Upper lobe of right lung (tissue), 1 donor: ENCODE measurements around the gene SAMD9L. TPM values are rescaled to one million over a fixed set of nuclear protein-coding genes. Genes with fewer than 3 reads are reported as not detected.

Experiments used
- ATAC-seq: fragments of 200-7000 bp; cut with Tn5 transposase; one replicate; pipeline ENCODE4 v1.9.1; 2020; ENCODE audit warnings: mild to moderate bottlenecking, moderate library complexity
- DNase-seq: peaks from one replicate; pipeline ENCODE4 v3.0.0-alpha.2; 2020
- H3K27ac ChIP-seq: fragments of 200-600 bp; one replicate; pipeline ENCODE4 v1.8.0; 2022
- H3K27me3 ChIP-seq: fragments of 200-600 bp; one replicate; pipeline ENCODE4 v1.8.0; 2022; ENCODE audit warnings: mild to moderate bottlenecking
- H3K36me3 ChIP-seq: fragments of 200-600 bp; one replicate; pipeline ENCODE4 v1.8.0; 2022
- H3K4me1 ChIP-seq: fragments of 200-600 bp; one replicate; pipeline ENCODE4 v1.8.0; 2022
- H3K4me3 ChIP-seq: fragments of 200-600 bp; one replicate; pipeline ENCODE4 v1.8.0; 2022; ENCODE audit warnings: mild to moderate bottlenecking
- H3K9me3 ChIP-seq: fragments of 200-600 bp; one replicate; pipeline ENCODE4 v1.8.0; 2022
- intact Hi-C: fragments of 100-400 bp; cut with DNase I; formaldehyde crosslinking; loops from one replicate; pipeline ENCODE4 v1.11.0; 2022
- total RNA-seq: library from RNA; stranded (reverse); fragmentation: NEBNext Ultra II Directional; extraction: Animal tissue kit (Norgen Biotek cat#: 25700); gene quantifications from one replicate; pipeline ENCODE4 v1.2.1, GENCODE V29; 2021
- TF ChIP-seq, protein P1 (sequence below): fragments of 200-600 bp; IDR thresholded peaks from one replicate; pipeline ENCODE4 v1.8.0; 2022; ENCODE audit warnings: antibody characterized with exemption
- donor health status: DM: no; HTN: yes; CAD: no; lungs with severe emphysema.

The SAMD9L gene
- total RNA-seq, 1 donor from 2014 or later: 46.5 TPM

DNA sequence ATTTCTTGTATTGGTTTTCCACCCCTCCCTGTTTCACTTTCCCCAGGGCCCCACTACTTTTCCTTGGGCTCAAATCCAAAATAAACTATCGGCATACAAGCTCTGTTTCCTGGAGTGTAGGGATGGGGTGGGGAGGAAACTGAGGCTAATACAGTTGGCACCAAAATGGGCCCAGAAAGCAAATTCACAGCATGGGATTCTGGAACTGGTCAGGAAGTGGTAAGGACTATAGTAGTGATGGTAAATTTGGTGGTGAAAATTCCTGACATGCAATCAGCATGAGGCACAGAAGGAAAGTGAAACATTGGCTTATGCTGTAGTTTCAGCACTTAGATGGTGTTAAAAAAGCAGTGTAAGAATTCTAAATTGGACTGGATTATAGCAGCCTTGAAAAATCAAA, 8.7 kb upstream of the SAMD9L start:
- Histone ChIP-seq H3K27ac (no peak overlapping the region), H3K27me3 (no peaks in the 10 kb centered on the region), H3K4me1 (no peaks in the 10 kb centered on the region), H3K4me3 (no peak overlapping the region), H3K9me3 (no peaks in the 10 kb centered on the region), H3K36me3 (no peaks in the 10 kb centered on the region)
- ATAC-seq (no peak), DNase-seq (no peak)
- intact Hi-C loops: no loop called here
- TF ChIP-seq, protein P1, sequence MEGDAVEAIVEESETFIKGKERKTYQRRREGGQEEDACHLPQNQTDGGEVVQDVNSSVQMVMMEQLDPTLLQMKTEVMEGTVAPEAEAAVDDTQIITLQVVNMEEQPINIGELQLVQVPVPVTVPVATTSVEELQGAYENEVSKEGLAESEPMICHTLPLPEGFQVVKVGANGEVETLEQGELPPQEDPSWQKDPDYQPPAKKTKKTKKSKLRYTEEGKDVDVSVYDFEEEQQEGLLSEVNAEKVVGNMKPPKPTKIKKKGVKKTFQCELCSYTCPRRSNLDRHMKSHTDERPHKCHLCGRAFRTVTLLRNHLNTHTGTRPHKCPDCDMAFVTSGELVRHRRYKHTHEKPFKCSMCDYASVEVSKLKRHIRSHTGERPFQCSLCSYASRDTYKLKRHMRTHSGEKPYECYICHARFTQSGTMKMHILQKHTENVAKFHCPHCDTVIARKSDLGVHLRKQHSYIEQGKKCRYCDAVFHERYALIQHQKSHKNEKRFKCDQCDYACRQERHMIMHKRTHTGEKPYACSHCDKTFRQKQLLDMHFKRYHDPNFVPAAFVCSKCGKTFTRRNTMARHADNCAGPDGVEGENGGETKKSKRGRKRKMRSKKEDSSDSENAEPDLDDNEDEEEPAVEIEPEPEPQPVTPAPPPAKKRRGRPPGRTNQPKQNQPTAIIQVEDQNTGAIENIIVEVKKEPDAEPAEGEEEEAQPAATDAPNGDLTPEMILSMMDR: no peak

GRCh38 chr7:93150200-93150835, 2.1 kb upstream of the SAMD9L start:
- Histone ChIP-seq H3K36me3 (no peaks in the 10 kb centered on the region), H3K27me3 (no peaks in the 10 kb centered on the region), H3K27ac (no peak overlapping the region), H3K9me3 (no peaks in the 10 kb centered on the region), H3K4me3 (no peak overlapping the region), H3K4me1 (peaks cover 20% of the 10 kb centered on the region)
- peak; percentile 50 for ATAC-seq
- TF ChIP-seq, protein P1: no peak
- intact Hi-C loops: no loop called here
- no peak for DNase-seq

GRCh38 chr7:93148727-93149126, 542 bp upstream of the SAMD9L start:
- H3K27me3 ChIP-seq: no peaks in the 10 kb centered on the region
- peaks cover 12% of the 10 kb centered on the region for H3K36me3 ChIP-seq
- intact Hi-C loops: no loop called here
- H3K4me1 ChIP-seq: peaks cover 20% of the 10 kb centered on the region
- ATAC-seq (no peak), DNase-seq (no peak)
- no peaks in the 10 kb centered on the region for H3K9me3 ChIP-seq
- TF ChIP-seq, protein P1: no peak
- peak overlapping the region; percentile 64 for H3K4me3 ChIP-seq
- peak overlapping the region; percentile 75 for H3K27ac ChIP-seq

DNA sequence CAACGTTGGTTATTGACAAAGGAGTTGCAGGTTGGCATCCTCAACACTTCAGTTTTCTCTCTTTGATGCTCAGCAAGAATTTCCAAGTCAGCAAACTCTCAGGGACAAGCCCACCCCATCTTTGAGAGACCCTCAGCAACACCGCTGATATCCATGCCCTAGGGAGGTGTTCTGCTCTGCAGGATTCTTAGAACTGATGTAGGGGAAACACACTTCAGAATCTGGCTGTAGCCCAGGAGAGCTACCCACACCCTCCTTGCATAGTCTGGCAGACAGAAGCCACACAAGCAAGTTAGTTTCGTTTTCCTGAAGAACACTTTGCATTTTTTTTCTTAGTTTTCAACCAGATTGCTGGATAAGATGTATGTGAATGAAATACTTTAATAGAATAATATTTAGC, 822 bp downstream of the SAMD9L start:
- no peaks in the 10 kb centered on the region for H3K9me3 ChIP-seq
- TF ChIP-seq, protein P1: no peak
- H3K4me1 ChIP-seq: peaks cover 20% of the 10 kb centered on the region
- no peaks in the 10 kb centered on the region for H3K27me3 ChIP-seq
- DNase-seq: no peak
- ATAC-seq: peak; percentile 81
- peak overlapping the region; percentile 75 for H3K27ac ChIP-seq
- peaks cover 26% of the 10 kb centered on the region for H3K36me3 ChIP-seq
- intact Hi-C loops: no loop called here
- peak overlapping the region; percentile 64 for H3K4me3 ChIP-seq

DNA sequence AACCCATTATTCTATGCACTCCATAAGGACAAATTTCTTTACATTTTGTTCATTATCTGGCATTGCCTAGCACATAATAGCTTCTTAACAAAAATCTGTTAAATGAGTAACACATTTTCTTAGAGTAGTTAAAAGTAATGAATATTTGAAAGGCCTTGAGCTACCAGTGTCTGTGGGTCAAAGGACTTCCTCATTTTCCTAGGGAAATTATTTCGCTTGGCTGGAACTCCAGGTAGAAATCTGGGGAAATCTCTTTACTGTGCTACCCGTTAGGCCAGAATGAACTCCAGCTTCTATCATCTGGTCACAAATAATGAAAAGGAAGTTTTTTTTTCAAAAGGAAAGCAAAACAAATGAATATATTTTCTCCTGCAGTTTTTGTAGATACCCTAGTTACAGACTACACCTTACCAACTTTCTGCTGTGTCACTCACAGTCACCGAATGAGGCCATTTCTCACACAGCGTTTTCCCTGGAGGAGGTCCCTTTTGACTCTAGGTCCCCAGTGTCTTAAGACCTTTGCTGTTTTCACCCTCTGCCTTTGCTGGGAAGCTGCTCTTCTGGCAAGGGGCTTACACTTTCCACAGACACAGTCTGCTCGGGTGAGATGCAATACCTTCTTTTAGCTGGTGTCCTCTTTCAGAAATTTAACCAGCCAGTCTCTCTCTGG, 1.6 kb downstream of the SAMD9L start:
- DNase-seq: no peak
- peak overlapping the region; percentile 64 for H3K4me3 ChIP-seq
- ATAC-seq: no peak

More for the DNA sequence above, 1.6 kb downstream of the SAMD9L start:
- Histone ChIP-seq H3K27ac (peak overlapping the region; percentile 75), H3K36me3 (peaks cover 26% of the 10 kb centered on the region), H3K9me3 (no peaks in the 10 kb centered on the region), H3K27me3 (no peaks in the 10 kb centered on the region), H3K4me1 (peaks cover 20% of the 10 kb centered on the region)
- TF ChIP-seq, protein P1: no peak
- intact Hi-C loops: no loop called here
